Esophagus muscularis mucosa (tissue), 4 donors: ENCODE data around the gene CSMD2. TPM values are rescaled to one million over a fixed set of nuclear protein-coding genes. Genes with fewer than 3 reads are reported as not detected.

Experiments
- DNase-seq: peaks from one replicate; pipeline ENCODE4 v3.0.0-alpha.2; 2017; ENCODE audit errors: extremely low spot score
- H3K27ac ChIP-seq, 4 donors: fragments of 200-600 bp; sonication (generic); replicated peaks in 1 of 4; 1 replicate in 3 of 4; 2 replicates in 1 of 4; pipeline ENCODE4 v1.5.1; 2016 to 2019; ENCODE audit warnings: mild to moderate bottlenecking in 1 of 4
- H3K27me3 ChIP-seq, 4 donors: fragments of 200-600 bp; sonication (generic); one replicate each; pipeline versions ENCODE4 v1.5.1 to v1.6.0; 2016 to 2019
- H3K36me3 ChIP-seq, 4 donors: fragments of 200-600 bp; sonication (generic); one replicate each; pipeline ENCODE4 v1.5.1; 2016 to 2019
- H3K4me1 ChIP-seq, 4 donors: fragments of 200-600 bp; sonication (generic); one replicate each; pipeline ENCODE4 v1.5.1; 2016 to 2019
- H3K4me3 ChIP-seq, 4 donors: fragments of 200-600 bp; sonication (generic); 1 replicate in 2 of 4; 2 replicates in 2 of 4; pipeline ENCODE4 v1.5.1; 2016 to 2019; ENCODE audit warnings: mild to moderate bottlenecking in 4 of 4, moderate library complexity in 1 of 4
- H3K9me3 ChIP-seq, 4 donors: fragments of 200-600 bp; sonication (generic); 1 replicate in 3 of 4; 2 replicates in 1 of 4; pipeline ENCODE4 v1.5.1; 2016 to 2019
- EP300 ChIP-seq: sonication (generic); formaldehyde crosslinking; IDR thresholded peaks from one replicate; pipeline ENCODE4 v1.6.1; 2017; ENCODE audit warnings: antibody characterized with exemption
- POLR2A ChIP-seq: fragments of 450-650 bp; IDR thresholded peaks from one replicate; pipeline ENCODE4 v1.6.1; 2017; ENCODE audit warnings: antibody characterized with exemption, moderate library complexity, mild to moderate bottlenecking, low read depth
- POLR2AphosphoS5 ChIP-seq, 2 donors: sonication (generic); formaldehyde crosslinking; IDR thresholded peaks; one replicate each; pipeline ENCODE4 v1.6.1; 2017; ENCODE audit warnings: antibody characterized with exemption in 2 of 2
- WGBS: methylation state at CpG from one replicate; pipeline ENCODE4 v1.1.5; 2018; 5-methylcytosine and 5-hydroxymethylcytosine counted together
- intact Hi-C: fragments of 100-400 bp; cut with DNase I; formaldehyde crosslinking; loops from one replicate; pipeline ENCODE4 v1.15.1; 2023
- total RNA-seq, 4 donors: library from RNA; depleted of rRNA; stranded (reverse); fragments of >200 nt; gene quantifications; one replicate each; pipeline versions ENCODE4 v1.1.0 to v1.2.1, GENCODE V29; 2016
- TF ChIP-seq, protein P1 (sequence below), 3 experiments: fragments of 200-600 bp in 2 of 3; fragments of 450-650 bp in 1 of 3; sonication (generic) in 2 of 3; IDR thresholded peaks; one replicate each; pipeline ENCODE4 v1.5.1; 2017 to 2019; ENCODE audit warnings: antibody characterized with exemption in 3 of 3, mild to moderate bottlenecking in 2 of 3, moderate library complexity in 1 of 3

CSMD2 gene
- total RNA-seq, 4 donors from 2014 or later, result 0.26 to 0.75 (median 0.37) TPM

DNA sequence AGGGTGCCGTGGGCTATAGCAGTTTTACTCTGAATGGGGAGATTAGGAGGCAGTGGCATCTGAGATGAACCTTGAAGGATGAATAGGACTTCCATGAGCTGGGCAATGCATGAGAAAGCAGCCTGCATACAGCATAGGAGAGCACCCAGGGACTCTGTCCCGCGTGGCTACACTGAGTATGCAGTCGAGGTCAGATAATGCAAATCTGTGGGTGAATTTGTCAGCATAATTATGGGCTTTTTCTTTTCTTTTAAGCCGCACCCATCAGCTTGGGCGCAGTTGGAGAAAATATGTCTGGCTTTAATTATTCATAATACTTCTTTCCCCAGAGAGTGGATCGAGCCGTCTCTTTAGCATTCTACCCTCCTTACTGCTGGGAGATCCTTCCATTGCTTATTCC lies 504.1 kb downstream of the CSMD2 start:
- 79% methylated on average over 8 of the region's 8 CpGs for WGBS
- no peak for DNase-seq
- Histone ChIP-seq H3K4me3 (no peak overlapping the region), H3K27me3 (peaks cover 0 to 4% (median 0%) of the 10 kb centered on the region in 4 donors), H3K4me1 (peaks cover 0 to 16% (median 13%) of the 10 kb centered on the region in 4 donors), H3K36me3 (no peaks in the 10 kb centered on the region), H3K9me3 (no peaks in the 10 kb centered on the region), H3K27ac (no peak overlapping the region)
- intact Hi-C loops, result no loop called here
- no peak for TF ChIP-seq EP300
- no peak for TF ChIP-seq POLR2AphosphoS5 (IDR thresholded peaks at IDR 0.05)
- TF ChIP-seq POLR2A, result no peak
- TF ChIP-seq, protein P1, sequence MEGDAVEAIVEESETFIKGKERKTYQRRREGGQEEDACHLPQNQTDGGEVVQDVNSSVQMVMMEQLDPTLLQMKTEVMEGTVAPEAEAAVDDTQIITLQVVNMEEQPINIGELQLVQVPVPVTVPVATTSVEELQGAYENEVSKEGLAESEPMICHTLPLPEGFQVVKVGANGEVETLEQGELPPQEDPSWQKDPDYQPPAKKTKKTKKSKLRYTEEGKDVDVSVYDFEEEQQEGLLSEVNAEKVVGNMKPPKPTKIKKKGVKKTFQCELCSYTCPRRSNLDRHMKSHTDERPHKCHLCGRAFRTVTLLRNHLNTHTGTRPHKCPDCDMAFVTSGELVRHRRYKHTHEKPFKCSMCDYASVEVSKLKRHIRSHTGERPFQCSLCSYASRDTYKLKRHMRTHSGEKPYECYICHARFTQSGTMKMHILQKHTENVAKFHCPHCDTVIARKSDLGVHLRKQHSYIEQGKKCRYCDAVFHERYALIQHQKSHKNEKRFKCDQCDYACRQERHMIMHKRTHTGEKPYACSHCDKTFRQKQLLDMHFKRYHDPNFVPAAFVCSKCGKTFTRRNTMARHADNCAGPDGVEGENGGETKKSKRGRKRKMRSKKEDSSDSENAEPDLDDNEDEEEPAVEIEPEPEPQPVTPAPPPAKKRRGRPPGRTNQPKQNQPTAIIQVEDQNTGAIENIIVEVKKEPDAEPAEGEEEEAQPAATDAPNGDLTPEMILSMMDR (IDR thresholded peaks at IDR 0.05), result no peak

DNA sequence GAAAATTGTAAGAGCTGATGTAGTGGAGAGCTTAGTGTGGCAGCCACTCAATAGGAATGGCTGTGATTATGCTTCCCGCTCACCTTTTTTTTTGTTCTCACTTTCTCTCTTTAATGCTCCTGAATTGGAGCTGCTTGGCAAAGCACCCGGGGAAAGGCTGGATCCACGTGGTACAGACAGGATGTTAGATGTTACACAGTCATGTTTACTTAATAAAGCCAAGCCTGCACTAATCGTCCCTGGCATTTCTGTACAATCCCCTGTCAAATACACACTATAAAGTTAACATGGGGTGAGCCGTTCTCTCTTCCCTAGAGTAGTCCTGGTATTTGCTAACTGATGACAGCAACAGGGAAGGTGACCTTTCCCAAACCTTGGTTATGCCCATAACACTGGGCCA lies 504.8 kb downstream of the CSMD2 start:
- H3K4me1 ChIP-seq, result peaks cover 0 to 16% (median 13%) of the 10 kb centered on the region in 4 donors
- H3K36me3 ChIP-seq, result no peaks in the 10 kb centered on the region
- peaks cover 0 to 4% (median 0%) of the 10 kb centered on the region in 4 donors for H3K27me3 ChIP-seq
- H3K4me3 ChIP-seq, result no peak overlapping the region
- intact Hi-C loops, result no loop called here
- peak overlapping the region in 1 of 4 donors; percentile 34 for H3K27ac ChIP-seq
- WGBS, result 28% methylated on average over 5 of the region's 5 CpGs
- no peak for DNase-seq
- TF ChIP-seq POLR2A (no peak), EP300 (no peak), POLR2AphosphoS5 (IDR thresholded peaks at IDR 0.05) (peak in 1 of 2 donors; percentile 20)
- no peaks in the 10 kb centered on the region for H3K9me3 ChIP-seq

DNA sequence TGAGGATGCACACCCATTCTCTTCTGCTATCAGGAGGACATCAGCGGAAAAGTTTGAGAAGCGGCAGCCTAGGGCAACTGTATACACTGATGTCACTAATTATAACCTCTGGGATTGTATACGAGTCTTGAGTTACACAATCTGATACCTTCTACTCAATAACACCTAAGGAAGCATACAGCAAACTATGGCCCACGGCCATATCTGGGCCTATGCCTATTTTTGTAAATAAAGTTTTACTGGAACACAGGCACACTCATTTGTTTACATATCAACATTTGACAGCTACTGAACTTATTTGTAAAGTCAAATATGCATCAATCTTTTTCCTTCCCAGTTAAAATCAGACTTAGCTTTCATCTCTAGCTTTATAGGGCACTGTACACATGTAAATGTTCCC lies 505.4 kb downstream of the CSMD2 start:
- no peak overlapping the region for H3K4me3 ChIP-seq
- DNase-seq, result no peak
- no peaks in the 10 kb centered on the region for H3K36me3 ChIP-seq
- WGBS, result 88% methylated on average over 4 of the region's 4 CpGs
- intact Hi-C loops, result no loop called here
- TF ChIP-seq EP300 (no peak), POLR2A (no peak), POLR2AphosphoS5 (IDR thresholded peaks at IDR 0.05) (no peak)
- TF ChIP-seq, protein P1 (IDR thresholded peaks at IDR 0.05), result no peak
- H3K27ac ChIP-seq, result no peak overlapping the region
- H3K4me1 ChIP-seq, result peaks cover 0 to 16% (median 13%) of the 10 kb centered on the region in 4 donors
- peaks cover 0 to 4% (median 0%) of the 10 kb centered on the region in 4 donors for H3K27me3 ChIP-seq
- H3K9me3 ChIP-seq, result no peaks in the 10 kb centered on the region

GRCh38 chr1:33657833-33658232 lies 507.2 kb downstream of the CSMD2 start:
- 87% methylated on average over 12 of the region's 12 CpGs for WGBS
- H3K27ac ChIP-seq, result no peak overlapping the region
- no peaks in the 10 kb centered on the region for H3K36me3 ChIP-seq
- H3K4me3 ChIP-seq, result no peak overlapping the region
- H3K9me3 ChIP-seq, result no peaks in the 10 kb centered on the region
- H3K4me1 ChIP-seq, result peaks cover 0 to 16% (median 13%) of the 10 kb centered on the region in 4 donors
- intact Hi-C loops, result no loop called here
- no peak for TF ChIP-seq POLR2AphosphoS5 (IDR thresholded peaks at IDR 0.05)
- TF ChIP-seq POLR2A, result no peak
- no peak for TF ChIP-seq EP300
- TF ChIP-seq, protein P1 (IDR thresholded peaks at IDR 0.05), result no peak
- DNase-seq, result no peak
- peaks cover 0 to 3% (median 0%) of the 10 kb centered on the region in 4 donors for H3K27me3 ChIP-seq

GRCh38 chr1:33656467-33657005 lies 508.5 kb downstream of the CSMD2 start:
- intact Hi-C loops, result no loop called here
- no peak for TF ChIP-seq POLR2AphosphoS5 (IDR thresholded peaks at IDR 0.05)
- no peak for TF ChIP-seq POLR2A
- TF ChIP-seq, protein P1 (IDR thresholded peaks at IDR 0.05), result no peak
- TF ChIP-seq EP300, result no peak
- 100% methylated on average over 1 of the region's 3 CpGs for WGBS
- DNase-seq, result no peak
- no peaks in the 10 kb centered on the region for H3K36me3 ChIP-seq
- H3K27ac ChIP-seq, result no peak overlapping the region
- H3K9me3 ChIP-seq, result no peaks in the 10 kb centered on the region
- peaks cover 0 to 3% (median 0%) of the 10 kb centered on the region in 4 donors for H3K27me3 ChIP-seq
- H3K4me3 ChIP-seq, result no peak overlapping the region
- peaks cover 0 to 16% (median 13%) of the 10 kb centered on the region in 4 donors for H3K4me1 ChIP-seq
